HG03045 (cell line): Measurements from ENCODE around the gene ZNRF1.
"Not testable (repeated sequence)": the region's sequence is repeated elsewhere in the genome, so short reads cannot be mapped to it uniquely, and the experiment has no call there.

Source experiments
- ATAC-seq: cut with Tn5 transposase; IDR thresholded peaks from one replicate; pipeline ENCODE4 v1.9.1; 2021; ENCODE audit warnings: mild to moderate bottlenecking, moderate library complexity; ENCODE audit not compliant: unreplicated experiment

ZNRF1 gene

DNA sequence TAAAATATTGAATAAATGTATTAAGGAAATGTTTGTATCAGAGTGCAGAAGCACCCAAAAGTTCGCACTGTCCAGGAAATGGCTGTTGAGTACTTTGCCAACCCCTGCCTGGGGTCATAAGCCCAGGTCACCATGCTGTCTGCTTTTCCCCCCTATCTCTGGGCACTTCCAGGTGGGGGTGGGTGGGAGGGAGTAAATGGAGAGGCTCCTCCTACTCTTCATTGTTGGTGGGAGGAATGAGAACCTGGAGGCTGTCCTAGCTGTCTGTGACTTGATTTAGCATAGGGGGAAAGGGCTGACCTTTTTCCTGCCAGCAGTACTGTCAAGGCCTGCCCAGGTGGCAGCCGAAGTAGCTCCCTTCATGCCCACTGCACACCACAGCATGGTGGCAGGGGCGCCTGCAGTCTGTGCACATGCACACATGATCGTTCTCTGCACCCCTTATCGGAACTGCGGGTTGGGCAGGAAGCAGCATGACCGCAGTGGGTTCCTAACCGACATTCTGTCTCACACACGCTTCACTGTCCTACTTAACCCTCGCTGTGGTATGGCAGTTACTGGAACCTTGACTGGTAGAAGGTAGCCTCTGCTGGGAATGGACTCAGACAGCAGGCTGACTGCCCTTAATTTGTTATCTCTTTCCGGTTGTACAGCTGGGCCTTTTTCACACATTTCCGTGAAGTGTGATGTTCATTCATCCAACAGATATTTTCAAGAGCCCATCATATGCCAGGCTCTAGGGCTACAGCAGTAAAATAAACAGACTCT lies 76.3 kb downstream of the ZNRF1 start:
- peak; percentile 95 for ATAC-seq

GRCh38 chr16:75075688-75076268 lies 77.0 kb downstream of the ZNRF1 start:
- no peak for ATAC-seq

GRCh38 chr16:75078886-75079285 lies 80.1 kb downstream of the ZNRF1 start:
- no peak for ATAC-seq

GRCh38 chr16:75079346-75079926 lies 80.6 kb downstream of the ZNRF1 start:
- ATAC-seq: no peak

DNA sequence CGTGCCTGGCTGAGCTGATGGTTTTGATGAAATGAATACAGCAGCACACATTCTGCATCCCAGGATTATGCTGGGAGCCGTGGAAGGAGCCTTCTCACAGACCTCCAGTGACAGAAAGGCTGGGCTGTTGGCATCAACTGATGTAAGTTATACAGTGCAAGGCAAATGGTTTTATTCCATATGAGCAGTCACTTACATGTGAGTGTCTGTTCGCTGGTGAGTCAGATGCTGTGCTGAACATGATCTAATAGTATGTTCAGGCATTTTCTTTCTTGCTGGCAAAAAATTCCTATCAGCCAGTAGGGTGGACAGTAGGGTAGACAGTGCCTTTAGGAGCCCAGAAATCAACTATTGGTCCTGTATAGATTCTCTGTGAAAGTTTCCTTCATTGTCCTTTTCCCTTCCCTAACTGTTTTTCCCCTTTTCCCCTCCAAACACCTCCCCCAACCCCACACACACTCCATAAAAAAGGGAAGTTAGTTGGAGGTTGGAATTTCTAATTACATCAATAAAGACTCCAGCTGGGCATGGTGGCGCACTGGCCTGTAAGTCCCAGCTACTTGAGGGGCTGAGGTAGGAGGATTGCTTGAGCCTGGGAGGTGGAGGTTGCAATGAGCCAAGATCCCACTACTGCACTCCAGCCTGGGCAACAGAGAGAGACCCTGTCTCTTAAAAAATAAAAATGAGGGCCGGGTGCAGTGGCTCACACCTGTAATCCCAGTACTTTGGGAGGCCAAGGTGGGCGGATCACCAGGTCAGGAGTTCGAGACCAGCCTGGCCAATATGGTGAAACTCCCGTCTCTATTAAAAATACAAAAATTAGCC lies 81.6 kb downstream of the ZNRF1 start:
- no peak for ATAC-seq

GRCh38 chr16:75081179-75081859 lies 82.5 kb downstream of the ZNRF1 start:
- ATAC-seq: no peak

- no peak for ATAC-seq
Observed at GRCh38 chr16:75083813-75084212, 85.0 kb downstream of the ZNRF1 start.

- ATAC-seq: no peak
Observed at GRCh38 chr16:75085556-75085955, 86.7 kb downstream of the ZNRF1 start.

GRCh38 chr16:75086281-75086680 lies 87.5 kb downstream of the ZNRF1 start:
- ATAC-seq: no peak

GRCh38 chr16:75086688-75087374 lies 88.0 kb downstream of the ZNRF1 start:
- ATAC-seq: no peak

DNA sequence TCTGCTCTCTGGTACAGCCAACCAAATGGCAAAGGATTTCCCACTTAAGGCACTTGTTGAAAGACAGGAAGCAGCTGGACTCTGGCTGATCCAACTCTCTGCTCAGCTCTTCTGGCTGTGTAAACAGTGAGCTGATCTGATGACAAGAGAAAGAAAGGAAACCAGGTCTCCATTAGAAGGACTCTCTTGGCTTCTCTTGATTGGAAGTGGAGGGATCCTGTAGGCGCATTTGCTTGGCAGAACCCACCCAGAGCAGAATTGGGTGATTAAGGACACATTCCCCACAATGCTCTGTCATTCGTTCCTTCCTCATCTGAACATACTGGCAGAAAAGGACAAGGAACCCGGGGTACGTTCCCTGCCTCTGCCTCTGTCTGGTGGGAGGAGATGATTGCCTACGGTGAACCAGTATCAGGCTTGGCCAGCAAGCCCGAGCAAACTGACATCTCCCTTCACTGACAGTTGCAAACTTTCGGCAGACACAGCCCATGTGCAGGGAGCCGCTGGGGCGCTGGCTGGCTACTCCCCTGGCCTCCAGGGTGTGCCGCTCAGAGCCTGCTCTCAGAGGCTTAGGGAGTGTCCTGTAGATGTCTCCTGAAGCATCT lies 88.7 kb downstream of the ZNRF1 start:
- ATAC-seq: no peak

DNA sequence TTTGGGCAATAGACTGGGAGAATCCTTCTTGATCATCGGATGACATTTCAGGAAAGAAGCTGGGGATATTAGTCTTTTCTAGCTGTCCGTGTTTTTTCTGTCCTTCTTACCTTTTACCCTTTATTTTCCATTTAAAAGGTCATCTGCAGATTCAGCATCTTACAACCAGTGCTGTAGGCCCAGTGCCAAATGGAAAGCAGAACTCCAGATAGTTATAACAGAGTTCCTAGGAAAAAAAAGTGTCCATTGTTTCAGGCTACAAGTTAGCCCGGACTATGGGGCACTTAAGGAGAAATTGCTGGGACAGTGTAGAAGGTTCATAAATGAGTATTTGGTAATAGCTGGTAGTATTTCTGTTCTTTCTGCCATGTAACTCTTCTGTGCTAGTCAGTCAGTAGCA lies 89.4 kb downstream of the ZNRF1 start:
- no peak for ATAC-seq

DNA sequence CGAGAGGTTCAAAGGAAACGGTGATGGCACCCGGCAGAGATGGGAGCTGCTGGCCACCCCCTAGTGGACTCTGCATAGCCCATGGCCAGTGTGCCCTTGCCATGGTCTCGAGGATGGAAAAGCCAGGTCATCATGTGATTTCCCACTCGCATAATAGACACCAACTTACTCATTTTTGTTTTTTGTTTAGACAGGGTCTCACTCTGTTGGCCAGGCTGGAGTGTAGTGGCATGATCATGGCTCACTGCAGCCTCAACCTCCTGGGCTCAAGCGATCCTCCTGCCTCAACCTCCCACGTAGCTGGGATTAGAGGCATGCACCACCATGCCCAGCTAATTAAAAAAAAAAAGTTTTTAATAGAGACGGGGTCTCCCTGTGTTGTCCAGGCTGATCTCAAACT lies 90.1 kb downstream of the ZNRF1 start:
- no peak for ATAC-seq

DNA sequence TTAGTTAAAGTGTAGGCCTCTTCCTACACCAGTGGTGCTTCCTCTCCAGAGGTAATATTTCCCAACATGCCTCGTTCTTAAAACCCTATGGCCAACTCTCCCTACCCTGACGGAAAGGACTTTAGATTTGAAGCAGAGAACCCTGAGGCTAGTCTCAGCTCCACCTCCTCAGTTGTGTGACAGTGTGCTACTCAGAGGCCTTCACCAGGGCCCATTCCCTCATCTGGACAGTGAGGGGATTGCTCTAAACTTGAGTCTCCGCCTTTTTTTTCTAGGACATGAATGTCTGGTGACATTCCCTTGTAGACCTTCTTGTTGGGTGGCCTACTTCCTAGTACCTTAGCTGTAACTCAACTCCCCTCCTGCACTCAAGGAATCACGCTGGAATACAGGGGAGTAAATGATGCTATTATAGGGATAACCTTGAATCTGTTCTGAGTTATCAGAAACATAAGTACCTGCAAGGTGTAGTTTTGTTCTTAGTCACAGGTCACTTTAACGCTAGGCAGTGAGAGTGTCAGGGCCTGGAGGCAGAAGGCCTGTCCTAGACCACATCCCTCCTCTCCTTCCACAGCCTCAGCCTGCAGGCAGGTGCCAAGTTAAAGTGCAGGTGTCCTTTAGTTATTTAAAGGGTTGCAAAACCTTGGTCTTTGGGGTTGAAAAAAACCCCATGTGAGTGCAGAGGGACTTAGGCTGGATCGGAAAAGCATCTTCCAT lies 90.8 kb downstream of the ZNRF1 start:
- ATAC-seq: no peak

GRCh38 chr16:75090899-75091298 lies 92.1 kb downstream of the ZNRF1 start:
- not testable (repeated sequence) for ATAC-seq

DNA sequence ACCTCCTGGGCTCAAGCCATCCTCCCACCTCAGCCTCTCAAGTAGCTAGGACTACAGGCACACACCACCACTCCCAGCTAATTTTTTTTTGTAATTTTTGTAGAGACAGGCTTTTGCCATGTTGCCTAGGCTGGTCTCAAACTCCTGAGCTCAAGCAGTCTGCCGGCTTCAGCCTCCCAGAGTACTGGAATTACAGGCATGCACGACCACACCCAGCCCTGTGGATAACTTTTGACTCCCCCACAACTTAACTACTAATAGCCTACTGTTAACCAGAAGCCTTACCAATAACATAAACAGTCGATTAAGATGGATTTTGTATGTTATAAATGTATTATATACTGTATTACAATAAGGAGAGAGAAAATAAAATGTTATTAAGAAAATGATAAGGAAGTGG lies 92.8 kb downstream of the ZNRF1 start:
- ATAC-seq: not testable (repeated sequence)

DNA sequence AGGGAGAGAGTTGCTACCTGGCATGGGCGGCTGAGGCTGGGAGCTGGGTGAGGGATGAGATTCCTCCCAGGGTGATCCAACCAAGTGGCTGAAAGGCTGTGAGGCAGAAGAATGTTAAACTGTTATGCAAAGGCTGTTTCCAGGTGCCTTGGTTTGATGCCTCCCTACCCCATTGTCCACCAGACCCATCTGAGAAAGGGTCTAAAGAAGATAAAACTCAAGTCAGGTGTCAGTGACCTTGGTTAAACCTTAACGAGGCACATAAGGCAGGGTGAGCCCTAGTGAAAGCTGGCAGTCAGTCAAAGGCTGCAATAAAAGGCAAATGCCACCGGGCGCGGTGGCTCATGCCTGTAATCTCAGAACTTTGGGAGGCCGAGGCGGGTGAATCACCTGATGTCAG lies 94.0 kb downstream of the ZNRF1 start:
- no peak for ATAC-seq

DNA sequence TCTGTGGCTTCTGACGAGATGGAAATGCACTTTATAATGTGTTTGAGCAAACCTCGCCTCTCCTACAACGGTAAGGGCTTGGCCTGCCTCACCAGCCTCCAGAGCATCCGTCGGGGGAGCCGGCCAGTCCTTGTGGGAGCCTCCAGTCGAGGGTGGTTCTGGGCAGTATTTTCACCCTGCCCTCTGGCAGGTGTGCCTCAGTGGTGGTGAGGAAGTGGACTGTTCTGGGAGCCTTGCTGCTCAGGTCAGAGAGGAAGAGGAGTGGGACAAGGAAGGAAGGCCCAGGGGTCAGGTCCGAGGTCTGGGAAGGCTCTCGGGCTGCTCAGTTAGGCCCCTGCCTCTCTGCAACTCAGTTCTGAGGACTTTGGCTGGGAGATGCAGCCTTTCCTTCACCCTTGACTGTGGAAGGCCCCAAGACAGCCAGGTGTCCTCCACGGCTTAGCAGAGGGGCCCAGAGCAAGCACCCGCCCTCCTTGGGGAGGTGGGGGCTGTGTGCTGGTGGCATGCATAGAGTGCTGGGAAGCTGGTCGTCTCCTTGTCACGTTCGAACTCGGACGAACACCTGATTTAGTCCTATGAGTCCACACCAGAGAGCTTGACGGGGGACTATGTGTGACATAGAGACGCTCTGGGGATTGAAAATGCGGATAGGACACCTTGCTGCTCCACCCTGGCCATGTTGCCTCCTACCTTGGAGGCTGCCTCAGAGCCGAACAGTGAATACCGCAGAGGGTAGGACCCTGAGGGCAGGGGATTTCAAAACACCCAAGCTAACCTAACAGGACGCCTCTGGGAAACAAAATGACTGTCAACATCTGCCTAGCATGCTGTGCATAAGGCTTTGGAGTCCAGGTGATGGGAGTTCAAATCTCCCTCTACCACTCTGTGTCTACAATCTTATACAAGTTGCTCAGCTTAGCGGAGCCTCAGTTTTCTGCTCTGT lies 95.0 kb downstream of the ZNRF1 start:
- ATAC-seq: no peak
